Large intestine (tissue), 12 donors: Measurements from ENCODE around the gene PITHD1. TPM values are rescaled to one million over a fixed set of nuclear protein-coding genes. Genes with fewer than 3 reads are reported as not detected.
"Not testable (repeated sequence)": the region's sequence is repeated elsewhere in the genome, so short reads cannot be mapped to it uniquely, and the experiment has no call there.

Experiments used
- DNase-seq, 2 donors: peaks; one replicate each; pipeline versions ENCODE4 v3.0.0 to v3.0.0-alpha.2; 2013
- H3K27ac ChIP-seq: one replicate; pipeline ENCODE4 v1.5.1; 2013; ENCODE audit warnings: low read length
- H3K27me3 ChIP-seq: 2 replicates; pipeline ENCODE4 v1.6.1; 2013; ENCODE audit warnings: low read length; ENCODE audit not compliant: control insufficient read depth, insufficient read depth
- H3K36me3 ChIP-seq: 2 replicates; pipeline ENCODE4 v1.6.1; 2013; ENCODE audit warnings: low read length; ENCODE audit not compliant: control insufficient read depth, insufficient read depth
- H3K4me1 ChIP-seq: one replicate; pipeline ENCODE4 v1.6.1; 2013; ENCODE audit warnings: low read length; ENCODE audit not compliant: control insufficient read depth, insufficient read depth
- H3K4me3 ChIP-seq: one replicate; pipeline ENCODE4 v1.5.1; 2013; ENCODE audit warnings: low read length
- H3K9me3 ChIP-seq: one replicate; pipeline ENCODE4 v1.6.1; 2013; ENCODE audit warnings: mild to moderate bottlenecking, low read depth, low read length, moderate library complexity; ENCODE audit not compliant: control insufficient read depth
- WGBS: methylation state at CpG from one replicate; pipeline ENCODE4 v1.1.5; 2013; ENCODE audit warnings: low lambda C conversion rate; ENCODE audit not compliant: insufficient coverage; 5-methylcytosine and 5-hydroxymethylcytosine counted together
- long read RNA-seq, 11 donors: transcript quantifications; one replicate each; lab custom pipeline, GENCODE V29; 2026
- polyA plus RNA-seq: library from polyadenylated mRNA; unstranded; fragments of 120-200 nt; gene quantifications from one replicate; pipeline ENCODE4 v1.2.1, GENCODE V29; 2013

The PITHD1 gene
- 61.8 TPM for polyA plus RNA-seq
- long read RNA-seq, donor 1, transcript PITHD1-201 (6 exons, 1,603 nt): major isoform, 14 of 14 reads
- long read RNA-seq, donor 1, partial matches to known transcripts: 0 of 14 reads
- long read RNA-seq, donor 1, other reads (novel, unspliced or antisense): 0 of 14 reads
- long read RNA-seq, donor 2, transcript PITHD1-201 (6 exons, 1,603 nt): major isoform, 16 of 95 reads
- long read RNA-seq, donor 2, partial matches to known transcripts: 79 of 95 reads
- long read RNA-seq, donor 2, other reads (novel, unspliced or antisense): 0 of 95 reads
- long read RNA-seq, donor 3: 0 reads
- long read RNA-seq, donor 4, partial matches to known transcripts: 5 of 6 reads
- long read RNA-seq, donor 4, other reads (novel, unspliced or antisense): 0 of 6 reads
- long read RNA-seq, donor 5, transcript PITHD1-201 (6 exons, 1,603 nt): major isoform, 6 of 6 reads
- long read RNA-seq, donor 5, partial matches to known transcripts: 0 of 6 reads
- long read RNA-seq, donor 5, other reads (novel, unspliced or antisense): 0 of 6 reads
- long read RNA-seq, donor 6, transcript PITHD1-201 (6 exons, 1,603 nt): major isoform, 21 of 143 reads
- long read RNA-seq, donor 6, partial matches to known transcripts: 93 of 143 reads
- long read RNA-seq, donor 6, other reads (novel, unspliced or antisense): 29 of 143 reads
- long read RNA-seq, donor 7, partial matches to known transcripts: 0 of 4 reads
- long read RNA-seq, donor 7, other reads (novel, unspliced or antisense): 0 of 4 reads
- long read RNA-seq, donor 8, transcript PITHD1-201 (6 exons, 1,603 nt): major isoform, 14 of 14 reads
- long read RNA-seq, donor 8, partial matches to known transcripts: 0 of 14 reads
- long read RNA-seq, donor 8, other reads (novel, unspliced or antisense): 0 of 14 reads
- long read RNA-seq, donor 9, transcript PITHD1-201 (6 exons, 1,603 nt): major isoform, 12 of 12 reads
- long read RNA-seq, donor 9, partial matches to known transcripts: 0 of 12 reads
- long read RNA-seq, donor 9, other reads (novel, unspliced or antisense): 0 of 12 reads
- long read RNA-seq, donor 10, transcript PITHD1-201 (6 exons, 1,603 nt): major isoform, 18 of 18 reads
- long read RNA-seq, donor 10, partial matches to known transcripts: 0 of 18 reads
- long read RNA-seq, donor 10, other reads (novel, unspliced or antisense): 0 of 18 reads
- long read RNA-seq, donor 11, transcript PITHD1-201 (6 exons, 1,603 nt): major isoform, 20 of 113 reads
- long read RNA-seq, donor 11, partial matches to known transcripts: 64 of 113 reads
- long read RNA-seq, donor 11, other reads (novel, unspliced or antisense): 29 of 113 reads

- no peaks in the 10 kb centered on the region for H3K9me3 ChIP-seq
- peaks cover 28% of the 10 kb centered on the region for H3K4me1 ChIP-seq
- H3K27me3 ChIP-seq: no peaks in the 10 kb centered on the region
- peak within 1 kb of the TSS; percentile 95 for H3K27ac ChIP-seq
- WGBS: no CpG with 5 or more reads among the region's 91 CpGs
- H3K36me3 ChIP-seq: peaks cover 2% of the 10 kb centered on the region
- peak; percentile 85 to 97 for DNase-seq
- peak within 1 kb of the TSS; percentile 78 for H3K4me3 ChIP-seq
These were observed at the start of gene PITHD1 for GRCh38 chr1:23777979-23778814. PITHD1 (plus strand) TSS chr1:23778418; CDS start chr1:23778516, 98 bp downstream.

GRCh38 chr1:23732363-23733224 lies 45.6 kb upstream of the PITHD1 start:
- 100% methylated on average over 1 of the region's 10 CpGs for WGBS
- DNase-seq: no peak
- Histone ChIP-seq H3K36me3 (no peaks in the 10 kb centered on the region), H3K27ac (no peak overlapping the region), H3K4me1 (no peaks in the 10 kb centered on the region), H3K9me3 (no peaks in the 10 kb centered on the region), H3K4me3 (no peak overlapping the region), H3K27me3 (no peaks in the 10 kb centered on the region)

- not testable (repeated sequence) for H3K27me3 ChIP-seq, H3K36me3 ChIP-seq, H3K4me3 ChIP-seq, H3K27ac ChIP-seq, H3K4me1 ChIP-seq, H3K9me3 ChIP-seq, DNase-seq
- 86% methylated on average over 1 of the region's 5 CpGs for WGBS
These were observed 44.9 kb upstream of the PITHD1 start for GRCh38 chr1:23733281-23733680.

DNA sequence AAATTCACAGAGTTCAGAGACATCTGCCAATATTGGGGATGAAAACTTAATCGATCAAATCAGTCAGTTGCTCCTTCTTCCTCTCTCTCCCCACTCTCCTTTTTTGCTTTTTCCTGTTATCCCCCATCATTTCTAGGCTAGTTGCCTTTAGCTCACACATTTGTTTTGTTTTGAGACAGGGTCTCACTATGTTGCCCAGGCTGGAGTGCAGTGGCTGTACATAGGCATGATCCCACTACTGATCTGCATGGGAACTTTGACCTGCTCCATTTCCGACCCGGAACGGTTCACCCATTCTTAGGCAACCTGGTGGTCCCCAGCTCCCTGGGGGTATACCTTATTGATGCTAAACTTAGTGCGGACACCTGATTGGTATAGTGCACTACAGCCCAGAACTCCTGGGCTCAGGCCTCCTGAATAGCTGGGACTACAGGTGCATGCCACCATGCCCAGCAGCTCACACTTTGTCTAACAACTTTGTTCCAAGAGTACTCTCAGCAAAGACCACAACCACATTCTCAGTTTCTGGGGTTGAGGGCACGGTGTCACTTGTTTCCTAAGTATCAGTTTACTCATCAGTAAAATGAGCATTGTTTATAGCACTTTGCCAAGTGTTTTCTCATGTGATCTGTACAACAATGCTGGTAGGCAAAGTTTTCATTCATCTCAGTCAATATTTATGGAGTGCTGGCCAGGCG lies 41.6 kb upstream of the PITHD1 start:
- Histone ChIP-seq H3K4me1 (no peaks in the 10 kb centered on the region), H3K27ac (no peak overlapping the region), H3K36me3 (no peaks in the 10 kb centered on the region), H3K9me3 (no peaks in the 10 kb centered on the region), H3K27me3 (no peaks in the 10 kb centered on the region), H3K4me3 (no peak overlapping the region)
- DNase-seq: no peak
- 100% methylated on average over 1 of the region's 7 CpGs for WGBS

DNA sequence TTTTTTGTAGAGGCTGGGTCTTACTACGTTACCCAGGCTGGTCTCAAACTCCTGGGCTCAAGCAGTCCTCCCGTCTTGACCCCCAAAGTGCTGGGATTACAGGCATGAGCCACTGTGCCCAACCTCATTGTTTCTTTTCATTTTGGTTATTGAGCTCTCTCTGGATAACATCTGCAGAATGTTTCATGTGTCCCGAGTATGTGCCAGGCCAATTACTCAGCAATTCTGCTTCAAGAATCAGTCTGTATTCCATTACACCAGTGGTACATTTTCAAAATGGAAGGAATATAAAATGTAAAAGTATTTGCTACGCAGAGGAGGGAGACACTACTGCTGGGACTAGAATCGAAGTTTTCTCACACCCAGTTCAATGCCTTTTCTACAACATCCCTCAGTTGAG lies 36.6 kb upstream of the PITHD1 start:
- no peak for DNase-seq
- no peak overlapping the region for H3K27ac ChIP-seq
- H3K9me3 ChIP-seq: no peaks in the 10 kb centered on the region
- peaks cover 12% of the 10 kb centered on the region for H3K4me1 ChIP-seq
- H3K36me3 ChIP-seq: no peaks in the 10 kb centered on the region
- no peaks in the 10 kb centered on the region for H3K27me3 ChIP-seq
- 79% methylated on average over 3 of the region's 5 CpGs for WGBS
- no peak overlapping the region for H3K4me3 ChIP-seq

DNA sequence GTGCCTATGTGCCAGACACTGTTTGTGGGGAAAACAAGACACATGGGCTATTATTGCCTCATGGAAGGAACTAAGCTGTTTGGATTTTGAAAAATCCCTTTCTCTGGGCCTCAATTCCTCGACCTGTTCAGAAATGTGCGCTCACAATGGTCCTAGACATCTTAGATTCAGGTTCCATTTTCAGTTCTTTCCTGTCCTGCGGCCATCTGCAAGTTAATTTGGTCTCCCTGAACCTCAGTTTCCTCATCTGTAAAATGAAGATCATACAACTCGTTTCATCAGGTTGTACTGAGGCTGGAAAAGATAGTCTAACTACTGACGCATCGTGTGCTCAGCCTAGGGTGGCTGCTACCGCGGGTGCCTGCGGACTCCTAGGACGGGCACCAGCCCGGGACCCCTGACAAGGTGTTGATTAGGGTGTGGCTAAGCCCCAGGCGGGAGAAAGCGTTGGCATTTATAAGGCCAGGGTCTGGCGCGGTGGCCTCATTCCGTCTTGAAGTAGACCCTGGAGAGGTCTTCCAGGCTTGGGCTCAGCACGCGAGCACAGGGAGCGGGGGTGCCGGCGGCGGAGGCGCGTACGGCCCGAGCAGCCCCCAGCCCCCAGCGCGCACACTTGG lies 35.4 kb upstream of the PITHD1 start:
- Histone ChIP-seq H3K36me3 (peaks cover 3% of the 10 kb centered on the region), H3K4me3 (peak overlapping the region; percentile 68), H3K27me3 (no peaks in the 10 kb centered on the region), H3K27ac (peak overlapping the region; percentile 46), H3K4me1 (peaks cover 12% of the 10 kb centered on the region), H3K9me3 (no peaks in the 10 kb centered on the region)
- no peak for DNase-seq
- no CpG with 5 or more reads among the region's 28 CpGs for WGBS

DNA sequence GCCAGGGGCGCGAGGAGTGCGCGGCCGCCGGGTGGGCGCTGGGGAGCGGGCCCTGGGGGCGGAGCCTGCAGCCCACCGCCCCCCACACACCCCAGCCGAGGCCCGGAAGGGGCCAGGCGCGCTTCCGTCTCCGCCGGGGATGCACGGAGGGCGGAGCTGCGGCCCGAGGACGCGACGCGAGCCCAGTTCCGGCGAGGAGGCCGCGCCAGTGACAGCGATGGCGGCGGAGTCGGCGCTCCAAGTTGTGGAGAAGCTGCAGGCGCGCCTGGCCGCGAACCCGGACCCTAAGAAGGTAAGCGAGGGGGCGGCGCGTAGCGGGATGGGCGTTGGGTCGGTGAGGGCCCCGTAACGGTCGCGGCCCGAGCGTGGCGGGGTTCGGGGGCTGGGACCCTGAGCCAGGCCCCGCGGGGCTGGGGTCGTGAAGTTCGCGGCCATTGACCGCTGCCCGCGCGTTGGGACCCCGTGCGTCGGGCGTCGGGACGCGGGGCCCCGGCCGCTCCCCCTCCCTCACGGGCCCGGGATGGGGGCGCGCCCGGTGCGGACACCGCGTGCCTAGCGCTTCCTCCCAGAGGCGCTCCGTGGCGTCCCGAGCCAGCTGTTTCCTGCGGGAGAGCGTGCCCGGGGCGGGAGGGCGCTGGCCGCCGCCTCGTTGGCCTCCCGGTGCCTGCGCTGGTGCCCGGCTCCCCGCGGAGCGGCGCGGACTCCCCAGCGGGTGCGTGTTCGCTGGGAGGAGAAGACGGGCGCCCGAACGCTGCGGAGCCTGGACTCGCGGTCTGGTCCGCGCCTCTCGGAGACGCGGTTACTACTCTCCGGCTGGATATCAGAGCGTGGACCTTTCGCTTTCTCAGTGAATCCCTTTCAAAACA lies 34.7 kb upstream of the PITHD1 start, which contains the start of gene ELOA:
ELOA (plus strand) TSS at position 185 of the 866 bp plus-strand sequence; CDS start at position 218, 33 bp downstream.
- Histone ChIP-seq H3K36me3 (peaks cover 3% of the 10 kb centered on the region), H3K27ac (peak within 1 kb of the TSS; percentile 84), H3K9me3 (no peaks in the 10 kb centered on the region), H3K4me1 (peaks cover 12% of the 10 kb centered on the region), H3K27me3 (no peaks in the 10 kb centered on the region), H3K4me3 (peak within 1 kb of the TSS; percentile 68)
- DNase-seq: peak; percentile 67 to 85
- no CpG with 5 or more reads among the region's 119 CpGs for WGBS

GRCh38 chr1:23745515-23745914 lies 32.7 kb upstream of the PITHD1 start:
- no peak overlapping the region for H3K27ac ChIP-seq
- no CpG with 5 or more reads among the region's 1 CpG for WGBS
- H3K4me3 ChIP-seq: peak overlapping the region; percentile 68
- DNase-seq: peak in 1 of 2 donors; percentile 43
- H3K4me1 ChIP-seq: peaks cover 12% of the 10 kb centered on the region
- no peaks in the 10 kb centered on the region for H3K9me3 ChIP-seq
- no peaks in the 10 kb centered on the region for H3K27me3 ChIP-seq
- peaks cover 3% of the 10 kb centered on the region for H3K36me3 ChIP-seq
